Testis (tissue), 2 donors: ENCODE results near the gene GDF11.

Source experiments
- CTCF ChIP-seq, 3 experiments: fragments of 450-650 bp in 2 of 3; fragments of 200-600 bp in 1 of 3; sonication (generic) in 1 of 3; IDR thresholded peaks; one replicate each; pipeline ENCODE4 v1.5.1; 2016 to 2019; ENCODE audit warnings: antibody characterized with exemption in 3 of 3, mild to moderate bottlenecking in 2 of 3, moderate library complexity in 1 of 3
- POLR2A ChIP-seq: fragments of 450-650 bp; IDR thresholded peaks from one replicate; pipeline ENCODE4 v1.6.1; 2017; ENCODE audit warnings: antibody characterized with exemption, mild to moderate bottlenecking, moderate library complexity

GRCh38 chr12:55712700-55713415 is 30.1 kb upstream of the GDF11 start:
- TF ChIP-seq POLR2A (no peak), CTCF (IDR thresholded peaks at IDR 0.05) (no peak)
